PC-9 (cell line): ENCODE results near the gene RNU6-1. TPM values are rescaled to one million over a fixed set of nuclear protein-coding genes. Genes with fewer than 3 reads are reported as not detected.

Source experiments
- BruUV-seq: library from RNA; stranded (reverse); fragments of 400-500 nt; replicated peaks from 2 replicates; lab custom pipeline; 2021; lab: Mats Ljungman, UMichigan
- CTCF ChIA-PET: fragments of 300-600 bp; sonication (Branson Sonifier 250); formaldehyde crosslinking; loops from one replicate; lab custom pipeline; 2022; ENCODE audit warnings: antibody characterized with exemption; lab: Charles Lee
- POLR2A ChIA-PET: fragments of 300-600 bp; sonication (Branson Sonifier 250); formaldehyde crosslinking; loops from one replicate; lab custom pipeline; 2022; ENCODE audit warnings: antibody characterized with exemption; ENCODE audit not compliant: unreplicated experiment; lab: Charles Lee
- DNase-seq, 2 experiments: peaks; one replicate each; pipeline versions ENCODE4 v3.0.0 to v3.0.0-alpha.2; 2015 to 2022; ENCODE audit warnings: mixed read lengths in 1 of 2
- H2AFZ ChIP-seq: fragments of 200-600 bp; sonication (generic); 2 replicates; pipeline ENCODE4 v1.8.1; 2017; ENCODE audit warnings: antibody characterized with exemption
- H3F3A ChIP-seq: fragments of 200-600 bp; sonication (generic); 2 replicates; pipeline ENCODE4 v1.8.1; 2017; ENCODE audit warnings: antibody characterized with exemption, mild to moderate bottlenecking, low read depth; ENCODE audit not compliant: insufficient read depth
- H3K27ac ChIP-seq: fragments of 200-600 bp; sonication (generic); 2 replicates; pipeline ENCODE4 v1.6.1; 2016; ENCODE audit warnings: mixed run types
- H3K27me3 ChIP-seq: fragments of 200-600 bp; sonication (generic); 2 replicates; pipeline ENCODE4 v1.6.1; 2016; ENCODE audit warnings: low read depth, mixed run types; ENCODE audit not compliant: insufficient read depth
- H3K36me3 ChIP-seq: fragments of 200-600 bp; sonication (generic); 2 replicates; pipeline ENCODE4 v1.6.1; 2016; ENCODE audit warnings: low read depth, mixed run types
- H3K4me1 ChIP-seq: fragments of 200-600 bp; sonication (generic); replicated peaks from 2 replicates; pipeline ENCODE4 v1.6.1; 2016; ENCODE audit warnings: mixed run types; ENCODE audit not compliant: insufficient read depth
- H3K4me2 ChIP-seq: fragments of 200-600 bp; sonication (generic); 2 replicates; pipeline ENCODE4 v1.6.1; 2017; ENCODE audit warnings: mixed run types
- H3K4me3 ChIP-seq: fragments of 200-600 bp; sonication (generic); 2 replicates; pipeline ENCODE4 v1.6.1; 2016; ENCODE audit warnings: mixed run types
- H3K79me2 ChIP-seq: fragments of 200-600 bp; sonication (generic); 2 replicates; pipeline ENCODE4 v1.6.1; 2017; ENCODE audit warnings: low read depth, mixed run types
- H3K9me2 ChIP-seq: fragments of 200-600 bp; sonication (generic); 2 replicates; pipeline ENCODE4 v1.8.1; 2017; ENCODE audit warnings: mild to moderate bottlenecking; ENCODE audit not compliant: insufficient read depth
- H3K9me3 ChIP-seq: fragments of 200-600 bp; sonication (generic); 2 replicates; pipeline ENCODE4 v1.8.1; 2016; ENCODE audit warnings: low read depth; ENCODE audit not compliant: insufficient read depth
- H4K20me1 ChIP-seq: fragments of 200-600 bp; sonication (generic); 2 replicates; pipeline ENCODE4 v1.8.1; 2017; ENCODE audit not compliant: insufficient read depth
- CTCF ChIP-seq: fragments of 200-600 bp; sonication (generic); conservative IDR thresholded peaks from 2 replicates; pipeline ENCODE4 v1.6.1; 2017; ENCODE audit warnings: mixed run types, antibody characterized with exemption, mild to moderate bottlenecking, moderate library complexity
- EZH2 ChIP-seq: fragments of 200-600 bp; sonication (generic); IDR thresholded peaks from 2 replicates; pipeline ENCODE4 v1.8.0; 2017; ENCODE audit warnings: antibody characterized with exemption, low read depth
- intact Hi-C: fragments of 100-400 bp; cut with micrococcal nuclease; formaldehyde crosslinking; loops from one replicate; pipeline ENCODE4 v1.10.0; 2022; ENCODE audit not compliant: unreplicated experiment
- total RNA-seq: library from RNA; stranded (reverse); gene quantifications from 2 replicates; pipeline ENCODE4 v1.2.3, GENCODE V29; 2021

RNU6-1 gene
- total RNA-seq, 1 experiment from 2014 or later: not detected

- no peak overlapping the region for H2AFZ ChIP-seq
- no peaks in the 10 kb centered on the region for H3K9me2 ChIP-seq
- no TSS peak for BruUV-seq
- H3K4me1 ChIP-seq: no peaks in the 10 kb centered on the region
- no peaks in the 10 kb centered on the region for H3F3A ChIP-seq
- H3K27ac ChIP-seq: no peak overlapping the region
- H3K27me3 ChIP-seq: no peaks in the 10 kb centered on the region
- H3K79me2 ChIP-seq: no peaks in the 10 kb centered on the region
- no peaks in the 10 kb centered on the region for H3K36me3 ChIP-seq
- no peaks in the 10 kb centered on the region for H4K20me1 ChIP-seq
- intact Hi-C loops: loop anchor here (10.0 kb wide), 1 partner anchor 193 kb away; the partner anchor contains the start of gene PIAS1
- DNase-seq: no peak
- no peaks in the 10 kb centered on the region for H3K9me3 ChIP-seq
- no peak for TF ChIP-seq CTCF
- no peak for TF ChIP-seq EZH2
- H3K4me2 ChIP-seq: no peak overlapping the region
- ChIA-PET CTCF (no interaction called here), POLR2A (no interaction called here)
- no peak overlapping the region for H3K4me3 ChIP-seq
Measured at GRCh38 chr15:67861983-67862382, 22.1 kb upstream of the RNU6-1 start.

- no peak overlapping the region for H3K27ac ChIP-seq
Measured at GRCh38 chr15:67859331-67859946, 19.6 kb upstream of the RNU6-1 start.

GRCh38 chr15:67857220-67857619 is 17.4 kb upstream of the RNU6-1 start:
- Histone ChIP-seq H3K27ac (no peak overlapping the region), H2AFZ (no peak overlapping the region), H3F3A (no peaks in the 10 kb centered on the region), H3K4me3 (no peak overlapping the region), H3K9me3 (no peaks in the 10 kb centered on the region), H3K4me1 (no peaks in the 10 kb centered on the region), H3K36me3 (no peaks in the 10 kb centered on the region), H3K4me2 (no peak overlapping the region), H4K20me1 (no peaks in the 10 kb centered on the region), H3K9me2 (no peaks in the 10 kb centered on the region), H3K79me2 (no peaks in the 10 kb centered on the region), H3K27me3 (no peaks in the 10 kb centered on the region)
- no peak for DNase-seq
- intact Hi-C loops: no loop called here
- TF ChIP-seq CTCF (no peak), EZH2 (no peak)
- no TSS peak for BruUV-seq
- ChIA-PET CTCF (interaction anchor here (0.7 kb wide), 1 partner anchor 276 kb away, joined by 5 read pairs; no protein-coding TSS in a partner anchor), POLR2A (no interaction called here)

More at GRCh38 chr15:67859331-67859946, 19.6 kb upstream of the RNU6-1 start:
- no peaks in the 10 kb centered on the region for H3K79me2 ChIP-seq
- H3K36me3 ChIP-seq: no peaks in the 10 kb centered on the region
- TF ChIP-seq EZH2: no peak
- no peak for TF ChIP-seq CTCF
- ChIA-PET POLR2A (no interaction called here), CTCF (no interaction called here)
- no peaks in the 10 kb centered on the region for H4K20me1 ChIP-seq
- no peaks in the 10 kb centered on the region for H3K4me1 ChIP-seq
- H3K9me3 ChIP-seq: no peaks in the 10 kb centered on the region
- no peaks in the 10 kb centered on the region for H3K27me3 ChIP-seq
- no peaks in the 10 kb centered on the region for H3F3A ChIP-seq
- H3K4me3 ChIP-seq: no peak overlapping the region
- no peak overlapping the region for H3K4me2 ChIP-seq
- H3K9me2 ChIP-seq: no peaks in the 10 kb centered on the region
- no peak overlapping the region for H2AFZ ChIP-seq
- BruUV-seq: no TSS peak
- DNase-seq: no peak
- intact Hi-C loops: no loop called here
